PC-9 (cell line): ENCODE measurements around the gene FOSL2. TPM values are rescaled to one million over a fixed set of nuclear protein-coding genes. Genes with fewer than 3 reads are reported as not detected.

Source experiments
- BruUV-seq: library from RNA; stranded (reverse); fragments of 400-500 nt; replicated peaks from 2 replicates; lab custom pipeline; 2021; lab: Mats Ljungman, UMichigan
- CTCF ChIA-PET: fragments of 300-600 bp; sonication (Branson Sonifier 250); formaldehyde crosslinking; loops from one replicate; lab custom pipeline; 2022; ENCODE audit warnings: antibody characterized with exemption; lab: Charles Lee
- POLR2A ChIA-PET: fragments of 300-600 bp; sonication (Branson Sonifier 250); formaldehyde crosslinking; loops from one replicate; lab custom pipeline; 2022; ENCODE audit warnings: antibody characterized with exemption; ENCODE audit not compliant: unreplicated experiment; lab: Charles Lee
- DNase-seq, 2 experiments: peaks; one replicate each; pipeline versions ENCODE4 v3.0.0 to v3.0.0-alpha.2; 2015 to 2022; ENCODE audit warnings: mixed read lengths in 1 of 2
- H2AFZ ChIP-seq: fragments of 200-600 bp; sonication (generic); 2 replicates; pipeline ENCODE4 v1.8.1; 2017; ENCODE audit warnings: antibody characterized with exemption
- H3F3A ChIP-seq: fragments of 200-600 bp; sonication (generic); 2 replicates; pipeline ENCODE4 v1.8.1; 2017; ENCODE audit warnings: antibody characterized with exemption, mild to moderate bottlenecking, low read depth; ENCODE audit not compliant: insufficient read depth
- H3K27ac ChIP-seq: fragments of 200-600 bp; sonication (generic); 2 replicates; pipeline ENCODE4 v1.6.1; 2016; ENCODE audit warnings: mixed run types
- H3K27me3 ChIP-seq: fragments of 200-600 bp; sonication (generic); 2 replicates; pipeline ENCODE4 v1.6.1; 2016; ENCODE audit warnings: low read depth, mixed run types; ENCODE audit not compliant: insufficient read depth
- H3K36me3 ChIP-seq: fragments of 200-600 bp; sonication (generic); 2 replicates; pipeline ENCODE4 v1.6.1; 2016; ENCODE audit warnings: low read depth, mixed run types
- H3K4me1 ChIP-seq: fragments of 200-600 bp; sonication (generic); replicated peaks from 2 replicates; pipeline ENCODE4 v1.6.1; 2016; ENCODE audit warnings: mixed run types; ENCODE audit not compliant: insufficient read depth
- H3K4me2 ChIP-seq: fragments of 200-600 bp; sonication (generic); 2 replicates; pipeline ENCODE4 v1.6.1; 2017; ENCODE audit warnings: mixed run types
- H3K4me3 ChIP-seq: fragments of 200-600 bp; sonication (generic); 2 replicates; pipeline ENCODE4 v1.6.1; 2016; ENCODE audit warnings: mixed run types
- H3K79me2 ChIP-seq: fragments of 200-600 bp; sonication (generic); 2 replicates; pipeline ENCODE4 v1.6.1; 2017; ENCODE audit warnings: low read depth, mixed run types
- H3K9me2 ChIP-seq: fragments of 200-600 bp; sonication (generic); 2 replicates; pipeline ENCODE4 v1.8.1; 2017; ENCODE audit warnings: mild to moderate bottlenecking; ENCODE audit not compliant: insufficient read depth
- H3K9me3 ChIP-seq: fragments of 200-600 bp; sonication (generic); 2 replicates; pipeline ENCODE4 v1.8.1; 2016; ENCODE audit warnings: low read depth; ENCODE audit not compliant: insufficient read depth
- H4K20me1 ChIP-seq: fragments of 200-600 bp; sonication (generic); 2 replicates; pipeline ENCODE4 v1.8.1; 2017; ENCODE audit not compliant: insufficient read depth
- CTCF ChIP-seq: fragments of 200-600 bp; sonication (generic); conservative IDR thresholded peaks from 2 replicates; pipeline ENCODE4 v1.6.1; 2017; ENCODE audit warnings: mixed run types, antibody characterized with exemption, mild to moderate bottlenecking, moderate library complexity
- EZH2 ChIP-seq: fragments of 200-600 bp; sonication (generic); IDR thresholded peaks from 2 replicates; pipeline ENCODE4 v1.8.0; 2017; ENCODE audit warnings: antibody characterized with exemption, low read depth
- intact Hi-C: fragments of 100-400 bp; cut with micrococcal nuclease; formaldehyde crosslinking; loops from one replicate; pipeline ENCODE4 v1.10.0; 2022; ENCODE audit not compliant: unreplicated experiment
- total RNA-seq: library from RNA; stranded (reverse); gene quantifications from 2 replicates; pipeline ENCODE4 v1.2.3, GENCODE V29; 2021

The FOSL2 gene
- total RNA-seq, 1 experiment from 2014 or later = 60.0 TPM

DNA sequence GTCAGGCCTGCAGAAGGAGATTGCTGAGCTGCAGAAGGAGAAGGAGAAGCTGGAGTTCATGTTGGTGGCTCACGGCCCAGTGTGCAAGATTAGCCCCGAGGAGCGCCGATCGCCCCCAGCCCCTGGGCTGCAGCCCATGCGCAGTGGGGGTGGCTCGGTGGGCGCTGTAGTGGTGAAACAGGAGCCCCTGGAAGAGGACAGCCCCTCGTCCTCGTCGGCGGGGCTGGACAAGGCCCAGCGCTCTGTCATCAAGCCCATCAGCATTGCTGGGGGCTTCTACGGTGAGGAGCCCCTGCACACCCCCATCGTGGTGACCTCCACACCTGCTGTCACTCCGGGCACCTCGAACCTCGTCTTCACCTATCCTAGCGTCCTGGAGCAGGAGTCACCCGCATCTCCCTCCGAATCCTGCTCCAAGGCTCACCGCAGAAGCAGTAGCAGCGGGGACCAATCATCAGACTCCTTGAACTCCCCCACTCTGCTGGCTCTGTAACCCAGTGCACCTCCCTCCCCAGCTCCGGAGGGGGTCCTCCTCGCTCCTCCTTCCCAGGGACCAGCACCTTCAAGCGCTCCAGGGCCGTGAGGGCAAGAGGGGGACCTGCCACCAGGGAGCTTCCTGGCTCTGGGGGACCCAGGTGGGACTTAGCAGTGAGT lies 19.4 kb downstream of the FOSL2 start:
- no peak overlapping the region for H3K4me3 ChIP-seq
- peaks cover 81% of the 10 kb centered on the region for H3K36me3 ChIP-seq
- no peaks in the 10 kb centered on the region for H3K27me3 ChIP-seq
- no peak overlapping the region for H2AFZ ChIP-seq
- peaks cover 89% of the 10 kb centered on the region for H3F3A ChIP-seq
- ChIA-PET POLR2A (no interaction called here), CTCF (no interaction called here)
- no TSS peak for BruUV-seq
- intact Hi-C loops = no loop called here
- peaks cover 85% of the 10 kb centered on the region for H4K20me1 ChIP-seq
- peaks cover 41% of the 10 kb centered on the region for H3K79me2 ChIP-seq
- H3K4me1 ChIP-seq = no peaks in the 10 kb centered on the region
- H3K27ac ChIP-seq = no peak overlapping the region
- no peaks in the 10 kb centered on the region for H3K9me3 ChIP-seq
- no peaks in the 10 kb centered on the region for H3K9me2 ChIP-seq
- TF ChIP-seq CTCF (no peak), EZH2 (no peak)
- no peak for DNase-seq
- no peak overlapping the region for H3K4me2 ChIP-seq

DNA sequence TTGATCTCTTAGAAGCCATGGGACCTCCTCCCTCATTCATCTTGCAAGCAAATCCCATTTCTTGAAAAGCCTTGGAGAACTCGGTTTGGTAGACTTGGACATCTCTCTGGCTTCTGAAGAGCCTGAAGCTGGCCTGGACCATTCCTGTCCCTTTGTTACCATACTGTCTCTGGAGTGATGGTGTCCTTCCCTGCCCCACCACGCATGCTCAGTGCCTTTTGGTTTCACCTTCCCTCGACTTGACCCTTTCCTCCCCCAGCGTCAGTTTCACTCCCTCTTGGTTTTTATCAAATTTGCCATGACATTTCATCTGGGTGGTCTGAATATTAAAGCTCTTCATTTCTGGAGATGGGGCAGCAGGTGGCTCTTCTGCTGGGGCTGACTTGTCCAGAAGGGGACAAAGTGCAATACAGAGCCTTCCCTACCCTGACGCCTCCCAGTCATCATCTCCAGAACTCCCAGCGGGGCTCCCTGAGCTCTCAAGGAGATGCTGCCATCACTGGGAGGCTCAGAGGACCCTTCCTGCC lies 20.0 kb downstream of the FOSL2 start:
- H4K20me1 ChIP-seq = peaks cover 84% of the 10 kb centered on the region
- no peak overlapping the region for H3K4me2 ChIP-seq
- H3K4me3 ChIP-seq = no peak overlapping the region
- no peaks in the 10 kb centered on the region for H3K9me2 ChIP-seq
- peaks cover 35% of the 10 kb centered on the region for H3K79me2 ChIP-seq
- intact Hi-C loops = no loop called here
- H3K9me3 ChIP-seq = no peaks in the 10 kb centered on the region
- ChIA-PET POLR2A (interaction anchor here (0.6 kb wide), 1 partner anchor 935 kb away, joined by 4 read pairs; no protein-coding TSS in a partner anchor), CTCF (no interaction called here)
- H3F3A ChIP-seq = peaks cover 89% of the 10 kb centered on the region
- H3K27me3 ChIP-seq = no peaks in the 10 kb centered on the region
- TF ChIP-seq CTCF = no peak
- TF ChIP-seq EZH2 = no peak
- peaks cover 76% of the 10 kb centered on the region for H3K36me3 ChIP-seq
- no peak for DNase-seq
- BruUV-seq = no TSS peak
- H2AFZ ChIP-seq = no peak overlapping the region
- no peaks in the 10 kb centered on the region for H3K4me1 ChIP-seq
- no peak overlapping the region for H3K27ac ChIP-seq

GRCh38 chr2:28413152-28413898 lies 20.7 kb downstream of the FOSL2 start:
- peaks cover 78% of the 10 kb centered on the region for H4K20me1 ChIP-seq
- no peak overlapping the region for H3K27ac ChIP-seq
- H3K36me3 ChIP-seq = peaks cover 72% of the 10 kb centered on the region
- H3F3A ChIP-seq = peaks cover 90% of the 10 kb centered on the region
- H3K9me3 ChIP-seq = no peaks in the 10 kb centered on the region
- DNase-seq = peak in 1 of 2 experiments; percentile 17
- H2AFZ ChIP-seq = no peak overlapping the region
- TF ChIP-seq EZH2 (no peak), CTCF (no peak; the same call in 1 of the 2 replicates)
- no peaks in the 10 kb centered on the region for H3K4me1 ChIP-seq
- H3K9me2 ChIP-seq = no peaks in the 10 kb centered on the region
- no peaks in the 10 kb centered on the region for H3K27me3 ChIP-seq
- ChIA-PET POLR2A (interaction anchor here (0.6 to 0.7 kb wide), 2 partner anchors 13 to 936 kb away, joined by 3 to 4 read pairs; no protein-coding TSS in a partner anchor), CTCF (no interaction called here)
- peaks cover 29% of the 10 kb centered on the region for H3K79me2 ChIP-seq
- H3K4me2 ChIP-seq = no peak overlapping the region
- no peak overlapping the region for H3K4me3 ChIP-seq
- BruUV-seq = no TSS peak
- intact Hi-C loops = no loop called here
